MCF 10A (cell line): Measurements from ENCODE around the gene RPS6KA2. TPM values are rescaled to one million over a fixed set of nuclear protein-coding genes. Genes with fewer than 3 reads are reported as not detected.
A peak's percentile ranks its signal among the peaks of the same experiment; 100 is the strongest.

Experiments used
- BruUV-seq: library from RNA; stranded (reverse); fragments of 400-500 nt; replicated peaks from 2 replicates; lab custom pipeline; 2021; lab: Mats Ljungman, UMichigan
- CTCF ChIA-PET: fragments of 300-600 bp; sonication (Branson Sonifier 250); formaldehyde crosslinking; extraction: SDS; loops from one replicate; lab custom pipeline; 2021; ENCODE audit warnings: antibody characterized with exemption, inconsistent platforms; lab: Yijun Ruan, JAX
- POLR2A ChIA-PET: fragments of 300-600, 350-650 bp; sonication (Branson Sonifier 250); formaldehyde crosslinking; extraction: SDS; loops from one replicate; lab custom pipeline; 2020; ENCODE audit warnings: antibody characterized with exemption, inconsistent platforms; lab: Yijun Ruan, JAX
- DNase-seq: peaks from one replicate; pipeline ENCODE4 v3.0.0-alpha.2; 2018; ENCODE audit not compliant: unreplicated experiment
- H3K27ac Mint-ChIP-seq: one replicate; pipeline ENCODE4 v1.8.0; 2022; ENCODE audit warnings: mild to moderate bottlenecking, low read depth, mixed read lengths; ENCODE audit not compliant: unreplicated experiment
- H3K27me3 Mint-ChIP-seq: one replicate; pipeline ENCODE4 v1.8.0; 2022; ENCODE audit warnings: mixed read lengths; ENCODE audit not compliant: insufficient read depth, unreplicated experiment
- H3K36me3 Mint-ChIP-seq: one replicate; pipeline ENCODE4 v1.8.0; 2022; ENCODE audit warnings: mild to moderate bottlenecking, moderate library complexity, mixed read lengths; ENCODE audit not compliant: insufficient read depth, unreplicated experiment
- H3K4me1 Mint-ChIP-seq: one replicate; pipeline ENCODE4 v1.8.0; 2022; ENCODE audit warnings: mixed read lengths; ENCODE audit not compliant: insufficient read depth, unreplicated experiment
- H3K4me3 Mint-ChIP-seq: one replicate; pipeline ENCODE4 v1.8.0; 2022; ENCODE audit warnings: mild to moderate bottlenecking, moderate library complexity, mixed read lengths; ENCODE audit not compliant: unreplicated experiment
- H3K9me3 Mint-ChIP-seq: one replicate; pipeline ENCODE4 v1.8.0; 2022; ENCODE audit warnings: mixed read lengths; ENCODE audit not compliant: unreplicated experiment
- CTCF ChIP-seq: fragments of 200-600 bp; IDR thresholded peaks from one replicate; pipeline ENCODE4 v1.8.0; 2022; ENCODE audit warnings: antibody characterized with exemption, mild to moderate bottlenecking; ENCODE audit not compliant: unreplicated experiment
- intact Hi-C: fragments of 100-400 bp; cut with micrococcal nuclease; formaldehyde crosslinking; loops from 2 replicates; pipeline ENCODE4 v1.14.1; 2022
- total RNA-seq: library from RNA; stranded (reverse); gene quantifications from 2 replicates; pipeline ENCODE4 v1.2.3, GENCODE V29; 2022

Gene RPS6KA2
- total RNA-seq, 1 experiment from 2014 or later, result 126 TPM

DNA sequence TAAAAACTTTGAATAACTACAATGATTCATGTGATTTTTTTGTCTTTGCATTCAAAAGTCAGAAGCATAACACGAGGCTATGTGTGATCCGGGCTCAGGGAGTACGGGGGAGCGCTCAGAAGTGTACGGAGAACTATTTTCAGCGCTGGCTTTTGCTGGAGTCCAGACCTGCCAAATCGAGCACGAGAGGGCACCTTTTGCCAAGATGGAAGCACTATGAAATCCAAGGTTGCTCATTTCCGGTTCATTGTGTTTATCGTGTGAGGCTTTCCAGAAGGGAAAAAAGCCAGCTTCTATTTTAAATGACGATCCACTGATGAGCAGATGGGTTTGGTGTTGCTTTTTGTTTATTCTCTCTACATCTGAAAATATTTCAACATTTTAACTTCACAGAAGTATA lies 51.8 kb downstream of the RPS6KA2 start:
- no peak for DNase-seq
- POLR2A ChIA-PET, result interaction anchor here (0.7 to 1.6 kb wide), 2 partner anchors 18 to 52 kb away, joined by 3 to 6 read pairs; partner anchors contain the start of gene RPS6KA2
- H3K4me1 Mint-ChIP-seq, result peaks cover 9% of the 10 kb centered on the region
- no peak for TF ChIP-seq CTCF
- CTCF ChIA-PET, result interaction anchor here (0.9 kb wide), 1 partner anchor 10 kb away, joined by 3 read pairs; no protein-coding TSS in a partner anchor
- H3K27me3 Mint-ChIP-seq, result no peaks in the 10 kb centered on the region
- intact Hi-C loops, result no loop called here
- BruUV-seq, result no TSS peak
- H3K9me3 Mint-ChIP-seq, result peaks cover 7% of the 10 kb centered on the region
- no peak overlapping the region for H3K27ac Mint-ChIP-seq
- peaks cover 37% of the 10 kb centered on the region for H3K36me3 Mint-ChIP-seq
- no peak overlapping the region for H3K4me3 Mint-ChIP-seq

- no peak for DNase-seq
- Mint-ChIP-seq H3K4me1 (peaks cover 9% of the 10 kb centered on the region), H3K9me3 (peaks cover 7% of the 10 kb centered on the region), H3K36me3 (peaks cover 38% of the 10 kb centered on the region), H3K27me3 (no peaks in the 10 kb centered on the region), H3K27ac (no peak overlapping the region), H3K4me3 (no peak overlapping the region)
- ChIA-PET CTCF (interaction anchor here (0.5 to 0.6 kb wide), 2 partner anchors 8 to 200 kb away, joined by 3 read pairs; no protein-coding TSS in a partner anchor), POLR2A (interaction anchor here (0.7 to 1.4 kb wide), 2 partner anchors 53 to 83 kb away, joined by 3 to 5 read pairs; partner anchors contain the start of gene RPS6KA2)
- no peak for TF ChIP-seq CTCF
- intact Hi-C loops, result no loop called here
- no TSS peak for BruUV-seq
These were observed 53.4 kb downstream of the RPS6KA2 start for GRCh38 chr6:166573511-166574216.

DNA sequence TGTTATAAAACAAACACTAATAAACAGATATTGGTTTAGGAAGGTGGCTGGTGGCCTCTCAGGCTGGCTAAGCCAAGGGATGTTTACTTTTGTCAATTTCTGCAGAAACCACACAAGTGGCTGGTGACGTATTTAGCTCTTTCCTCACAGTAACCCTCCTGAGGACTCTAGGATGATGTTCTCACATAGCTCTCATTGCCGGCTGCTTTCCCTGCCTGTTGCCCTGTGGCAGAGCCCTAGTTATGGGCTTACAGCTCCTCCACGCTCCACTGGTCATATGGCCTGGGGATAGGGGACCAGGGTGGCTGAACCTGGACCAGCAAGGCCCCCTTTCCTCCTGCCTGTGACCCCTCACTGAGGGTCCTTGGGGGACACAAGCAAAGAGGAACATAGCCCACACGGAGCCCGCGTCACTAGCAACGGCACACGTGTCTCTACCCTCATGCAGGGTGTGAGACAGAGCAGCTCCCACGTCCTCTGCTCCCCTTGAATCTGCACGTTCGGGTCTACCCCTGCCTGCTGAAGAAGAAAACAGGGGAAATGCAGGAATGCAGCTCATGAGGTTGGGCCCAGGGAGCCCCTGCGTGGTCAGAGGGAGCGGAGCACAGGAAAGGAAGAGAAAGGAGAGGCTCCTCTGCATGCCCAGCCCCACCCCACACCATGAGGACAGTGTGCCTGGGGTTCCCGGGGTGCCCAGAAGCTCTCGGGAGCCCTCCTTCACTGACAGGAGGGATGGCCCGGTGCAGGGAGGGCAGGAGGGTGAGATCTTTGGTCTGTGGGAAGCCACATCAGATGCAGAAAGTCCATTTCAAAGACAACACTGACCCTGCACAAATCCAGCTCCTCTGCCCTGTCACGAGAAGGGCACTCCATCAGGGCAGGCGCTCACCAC lies 54.4 kb downstream of the RPS6KA2 start:
- DNase-seq, result peak; percentile 65
- CTCF ChIA-PET, result interaction anchor here (0.7 to 2.2 kb wide), 2 partner anchors 14 to 50 kb away, joined by 3 to 5 read pairs; no protein-coding TSS in a partner anchor
- intact Hi-C loops, result no loop called here
- Mint-ChIP-seq H3K36me3 (peaks cover 43% of the 10 kb centered on the region), H3K27ac (no peak overlapping the region), H3K9me3 (peaks cover 7% of the 10 kb centered on the region), H3K4me1 (peaks cover 9% of the 10 kb centered on the region), H3K27me3 (no peaks in the 10 kb centered on the region), H3K4me3 (no peak overlapping the region)
- POLR2A ChIA-PET, result interaction anchor here (0.5 to 1.4 kb wide), 2 partner anchors 54 to 1944 kb away, joined by 3 to 5 read pairs; partner anchors contain the start of gene RPS6KA2
- no peak for TF ChIP-seq CTCF
- BruUV-seq, result no TSS peak
